Cerebellar nuclear complex (tissue), 1 donor: Measurements from ENCODE around the gene SLC38A10.

Experiments used
- DNase-seq, 2 experiments: peaks; one replicate each; lab custom pipeline; 2025; lab: John Stamatoyannopoulos, UW

The SLC38A10 gene

DNA sequence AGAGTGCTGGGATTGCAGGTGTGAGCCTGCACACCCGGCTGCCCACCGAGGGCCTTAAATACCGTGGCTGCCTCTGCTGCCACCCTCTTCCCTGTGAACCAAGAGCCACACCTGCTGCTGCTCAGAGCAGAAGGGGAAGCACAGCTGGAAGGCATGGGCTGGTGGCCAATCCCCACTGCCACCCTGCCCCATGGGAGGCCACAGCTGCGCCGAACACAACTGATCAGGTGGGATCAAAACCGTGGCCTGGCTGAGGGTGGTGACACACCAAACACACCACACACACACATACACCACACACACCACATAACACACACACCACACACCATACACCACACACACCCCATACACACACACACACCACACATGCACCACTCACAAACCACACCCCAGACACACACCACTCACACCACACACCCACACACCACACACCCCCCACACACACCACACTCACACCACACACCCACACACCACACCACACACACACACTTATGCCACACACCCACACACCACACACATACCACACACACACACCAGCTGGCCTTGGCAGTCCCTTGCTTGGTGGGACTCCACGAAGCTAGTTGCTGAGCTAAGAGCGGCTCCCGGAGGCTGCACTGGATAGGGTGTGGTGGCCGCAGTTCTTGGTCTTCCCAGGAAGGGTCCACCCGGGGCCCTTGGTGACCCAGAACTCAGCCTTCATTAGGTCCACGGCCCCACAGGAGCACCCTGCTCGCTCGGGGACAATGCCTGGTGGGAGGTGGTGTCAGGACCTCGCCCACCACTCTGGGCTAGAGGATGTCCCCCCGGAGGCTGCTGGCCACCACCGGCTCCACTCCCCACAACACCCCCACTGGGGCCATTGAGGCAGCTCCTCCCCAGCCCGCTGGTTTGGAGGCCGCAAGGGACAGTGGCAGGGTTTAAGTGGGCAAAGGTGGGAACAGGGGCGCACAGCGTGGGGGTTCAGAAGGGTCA, 87.2 kb downstream of the SLC38A10 start:
- no peak for DNase-seq

DNA sequence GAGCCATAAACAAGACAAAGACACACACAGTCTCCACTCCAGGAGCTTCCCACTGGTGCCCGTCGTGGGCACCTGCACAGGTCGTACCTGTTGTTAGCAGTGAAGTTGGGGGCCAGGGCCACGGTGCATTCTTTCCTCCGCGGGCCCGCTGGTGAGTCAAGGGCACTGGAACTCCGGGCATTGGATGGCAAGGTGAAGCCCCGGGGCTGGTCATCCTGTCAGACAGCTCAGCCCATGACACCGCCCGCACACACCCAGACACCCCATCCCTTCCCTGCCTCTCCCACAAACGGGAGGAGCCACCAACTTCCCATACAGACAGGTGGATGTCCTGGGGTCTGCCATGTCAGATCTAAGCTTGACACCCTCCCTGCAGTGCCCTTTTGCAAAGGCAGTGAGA, 88.5 kb downstream of the SLC38A10 start:
- no peak for DNase-seq

DNA sequence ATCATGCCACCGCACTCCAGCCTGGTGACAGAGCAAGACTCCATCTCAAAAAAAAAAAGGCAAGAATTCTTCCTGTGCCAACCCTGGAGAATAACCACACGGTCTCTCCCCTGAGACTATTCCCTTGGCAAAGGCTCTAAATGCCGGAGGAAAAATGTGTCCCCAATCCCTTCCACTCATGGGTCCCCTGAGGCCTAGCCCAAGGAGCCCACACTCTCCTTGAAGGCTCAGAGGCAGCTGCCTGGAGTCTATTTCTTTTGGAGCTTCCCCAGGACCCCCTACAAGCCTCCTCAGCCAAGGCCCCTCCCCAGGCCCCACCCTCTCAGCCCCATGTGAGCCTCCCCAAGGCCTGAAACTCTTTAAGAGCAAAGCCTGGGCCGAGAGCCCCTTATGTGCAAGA, 88.9 kb downstream of the SLC38A10 start:
- no peak for DNase-seq

DNA sequence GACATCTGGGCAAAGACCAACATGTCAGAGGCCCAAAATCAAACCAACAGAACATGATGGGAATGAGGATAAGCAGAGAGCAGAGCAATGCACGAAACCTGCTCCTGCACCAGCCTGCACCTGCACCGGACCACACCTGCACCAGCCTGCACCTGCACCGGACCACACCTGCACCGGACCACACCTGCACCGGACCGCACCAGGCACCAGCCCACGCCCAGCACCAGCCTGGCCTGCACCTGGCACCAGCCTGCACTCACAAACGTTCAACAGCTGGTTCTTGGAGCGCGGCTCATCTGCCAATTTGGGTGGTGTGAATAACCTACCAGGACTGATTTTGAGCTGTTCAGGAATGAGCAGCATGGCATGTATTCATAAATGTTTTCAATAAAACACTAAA, 90.5 kb downstream of the SLC38A10 start:
- no peak for DNase-seq

DNA sequence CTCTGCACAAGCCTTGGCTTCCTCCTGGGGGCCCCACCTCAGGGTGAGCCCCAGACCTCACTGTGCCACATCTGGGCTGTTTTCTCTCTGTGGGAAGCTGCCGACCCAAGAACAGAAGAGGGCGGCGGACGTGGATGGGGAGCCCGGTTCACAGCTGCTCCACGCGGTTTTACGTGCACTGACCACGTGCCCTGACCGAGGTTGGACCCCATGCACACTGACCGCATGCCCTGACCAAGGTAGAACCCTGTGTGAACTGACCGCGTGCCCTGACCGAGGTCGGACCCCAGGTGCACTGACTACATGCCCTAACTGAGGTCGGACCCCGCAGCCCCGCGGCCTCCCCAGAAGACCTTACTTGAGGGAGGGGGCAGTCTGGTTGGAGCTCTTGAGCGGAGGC, 92.0 kb downstream of the SLC38A10 start:
- no peak for DNase-seq

DNA sequence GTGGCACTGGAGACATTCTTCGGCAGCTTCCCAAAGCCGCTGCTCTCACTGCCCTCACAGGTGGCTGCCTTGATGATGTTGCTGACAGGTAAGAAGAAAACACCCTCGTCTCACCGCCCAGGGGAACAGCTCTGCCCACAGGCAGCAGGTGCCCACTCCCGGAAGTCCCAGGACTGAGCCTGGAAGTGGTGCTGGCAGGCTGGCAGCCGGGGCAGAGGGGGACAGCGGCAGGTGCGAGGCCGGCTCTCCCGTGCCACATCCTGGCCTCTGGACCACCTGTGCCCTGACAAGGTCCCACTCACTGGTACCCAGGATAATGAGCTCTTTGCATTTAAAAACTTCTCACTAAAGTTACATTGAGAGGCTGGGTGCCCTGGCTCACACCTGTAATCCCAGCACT, 92.8 kb downstream of the SLC38A10 start:
- no peak for DNase-seq

DNA sequence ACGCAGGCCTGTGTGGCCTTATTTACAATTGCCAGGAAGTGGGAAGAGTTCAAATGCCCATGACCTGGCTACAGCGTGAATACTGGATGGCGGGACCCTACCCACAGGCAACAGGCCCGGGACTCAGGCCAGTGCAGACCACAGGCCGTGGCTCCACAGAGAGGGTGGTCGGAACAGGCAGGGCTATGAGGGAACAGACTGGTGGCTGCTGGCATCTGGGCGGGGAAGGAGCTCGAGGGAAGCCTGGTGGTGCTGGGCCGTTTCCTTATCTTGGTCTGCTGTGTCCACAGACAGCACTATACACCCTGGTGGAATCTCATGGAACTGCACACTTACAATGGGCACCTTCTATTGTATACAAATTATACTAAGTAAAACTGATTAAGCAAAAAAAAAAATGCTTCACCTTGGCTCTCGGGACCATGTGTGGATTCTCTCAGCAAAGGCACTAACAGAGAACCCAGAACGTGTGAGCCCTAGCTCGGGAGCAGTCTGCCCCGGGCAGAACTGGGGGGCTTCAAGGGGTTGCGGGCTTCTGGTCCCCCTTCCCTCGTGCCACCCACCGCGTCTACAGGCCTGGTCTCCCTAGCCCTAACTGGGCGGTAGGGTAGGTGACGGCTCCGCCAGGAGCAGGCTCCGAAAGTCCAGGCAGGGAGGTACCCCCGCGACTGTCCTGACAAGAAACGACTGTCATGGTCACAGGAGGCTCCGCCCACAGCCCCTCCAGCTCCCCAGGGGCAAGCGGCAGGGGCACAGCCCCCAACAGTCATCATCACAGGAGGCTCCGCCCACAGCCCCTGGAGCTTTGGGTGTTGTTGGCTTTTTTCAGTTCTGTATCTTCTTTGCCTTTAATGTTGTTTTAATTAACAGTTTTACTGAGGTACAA, 94.2 kb downstream of the SLC38A10 start:
- peak in 1 of 2 experiments; percentile 11 for DNase-seq

DNA sequence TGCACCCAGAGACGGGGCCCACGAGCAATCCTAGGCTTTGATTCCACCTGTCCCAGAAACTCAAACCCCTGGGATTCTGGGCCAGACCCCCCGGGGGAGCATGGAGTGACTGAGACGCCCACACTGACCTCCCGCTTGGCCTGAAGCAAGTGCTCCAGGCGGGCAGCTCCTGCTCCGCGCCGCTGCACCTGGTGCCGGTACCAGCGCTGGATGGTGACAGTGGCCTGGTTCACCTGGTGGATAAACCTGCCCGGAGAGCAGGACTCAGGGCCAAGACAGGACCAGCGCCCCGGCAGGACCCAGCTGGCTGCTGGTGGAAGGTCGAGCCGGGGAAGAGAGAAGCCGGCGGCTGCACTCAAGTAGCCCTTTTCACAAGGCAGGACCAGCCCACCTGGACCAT, 94.9 kb downstream of the SLC38A10 start:
- DNase-seq = no peak

DNA sequence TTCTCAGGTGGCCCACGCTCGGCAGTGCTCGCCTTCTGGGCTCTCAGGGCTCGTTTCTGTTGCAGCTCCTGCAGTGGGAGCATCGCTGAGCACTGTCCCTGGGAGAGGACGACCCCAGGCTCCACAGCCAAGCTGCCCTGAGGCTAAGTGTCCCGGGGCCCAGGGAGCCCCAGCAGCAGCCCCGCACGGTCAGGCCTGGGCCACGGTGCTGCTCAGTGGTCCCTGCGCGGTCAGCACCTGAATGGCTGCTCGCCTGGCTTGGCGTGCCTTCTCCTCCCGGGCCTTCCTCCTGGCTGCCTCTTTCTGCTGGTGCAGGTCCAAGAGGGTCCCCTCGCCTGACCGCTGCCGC, 95.7 kb downstream of the SLC38A10 start:
- no peak for DNase-seq

DNA sequence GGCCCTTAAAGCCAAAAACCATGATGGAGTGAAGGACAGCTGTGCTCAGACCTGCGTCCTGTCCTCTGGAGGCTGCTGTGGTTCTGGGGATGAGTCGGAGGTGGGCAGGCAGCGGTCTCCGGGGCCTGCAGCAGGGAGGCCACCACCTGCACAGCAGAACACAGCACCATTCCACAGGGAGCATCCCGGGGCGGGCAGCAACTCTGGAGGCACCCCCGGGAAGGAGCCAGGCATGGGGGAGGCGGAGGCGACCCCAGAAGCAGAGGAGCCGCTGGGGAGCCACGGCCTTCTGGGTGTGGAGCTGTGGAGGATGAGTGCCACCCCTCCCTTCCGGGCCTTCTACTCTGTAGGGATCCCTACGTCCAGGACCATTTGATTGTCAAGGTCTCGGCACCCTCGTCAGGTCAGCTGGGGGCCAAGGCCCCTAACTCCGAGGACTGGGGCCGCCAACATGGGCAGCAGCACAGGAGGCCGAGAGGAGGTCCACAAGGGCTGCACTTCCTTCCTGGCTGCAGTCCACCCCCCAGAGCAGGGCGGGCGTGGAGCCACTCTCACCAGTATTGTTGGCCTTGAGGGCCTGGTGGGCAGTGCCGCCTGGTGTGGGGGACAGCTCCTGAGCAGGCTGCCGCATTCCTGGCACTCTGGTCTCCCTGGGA, 96.2 kb downstream of the SLC38A10 start:
- DNase-seq = no peak

DNA sequence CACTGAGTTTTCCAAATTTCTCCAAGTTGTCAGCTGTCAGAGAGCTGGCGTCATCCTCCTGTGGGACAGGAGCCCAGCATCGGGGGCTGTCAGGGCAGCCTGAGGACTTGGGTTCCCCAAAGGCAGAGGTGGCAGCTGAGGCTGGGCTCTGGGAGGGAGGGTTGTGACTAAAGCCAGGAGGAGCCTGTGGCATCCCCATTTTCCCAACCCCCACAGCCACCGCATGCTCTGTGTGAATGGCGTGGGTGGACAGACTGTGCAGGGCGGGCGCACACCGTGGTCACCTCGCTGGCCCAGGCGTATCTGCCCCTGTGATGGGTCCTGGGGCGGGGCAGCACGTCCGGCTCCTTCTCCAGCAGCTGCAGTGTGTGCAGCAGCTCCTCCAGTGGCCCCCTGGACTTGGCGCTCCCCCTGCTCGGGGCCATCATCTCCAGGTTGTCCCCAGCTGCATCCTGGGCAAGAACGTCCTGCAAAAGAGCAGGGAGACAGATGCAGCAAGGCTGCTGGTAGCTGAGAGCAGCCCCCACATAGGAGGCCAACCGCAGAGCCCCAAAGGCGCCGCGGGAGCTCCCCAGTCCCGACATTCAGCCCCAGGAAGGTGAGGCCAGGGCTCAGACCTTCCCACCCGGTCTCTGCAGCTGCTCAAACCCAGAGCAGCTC, 97.1 kb downstream of the SLC38A10 start:
- no peak for DNase-seq

DNA sequence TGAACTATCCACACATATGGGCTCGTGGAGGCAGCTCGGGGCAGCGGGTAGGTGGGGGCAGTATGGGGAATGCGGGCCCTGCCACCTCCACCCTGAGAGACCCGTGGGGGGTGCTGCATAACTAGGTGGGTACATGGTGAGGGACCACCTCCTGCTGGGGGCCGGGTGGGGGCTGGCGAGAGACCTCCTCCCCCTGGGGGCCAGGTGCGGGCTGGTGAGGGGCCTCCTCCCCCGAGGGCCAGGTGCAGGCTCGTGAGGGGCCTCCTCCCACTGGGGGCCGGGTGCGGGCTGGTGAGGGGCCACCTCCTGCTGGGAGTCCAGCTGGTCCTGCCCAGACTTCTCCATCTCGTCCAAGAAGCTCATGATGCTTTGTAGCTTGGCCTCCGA, 97.7 kb downstream of the SLC38A10 start:
- DNase-seq = no peak

DNA sequence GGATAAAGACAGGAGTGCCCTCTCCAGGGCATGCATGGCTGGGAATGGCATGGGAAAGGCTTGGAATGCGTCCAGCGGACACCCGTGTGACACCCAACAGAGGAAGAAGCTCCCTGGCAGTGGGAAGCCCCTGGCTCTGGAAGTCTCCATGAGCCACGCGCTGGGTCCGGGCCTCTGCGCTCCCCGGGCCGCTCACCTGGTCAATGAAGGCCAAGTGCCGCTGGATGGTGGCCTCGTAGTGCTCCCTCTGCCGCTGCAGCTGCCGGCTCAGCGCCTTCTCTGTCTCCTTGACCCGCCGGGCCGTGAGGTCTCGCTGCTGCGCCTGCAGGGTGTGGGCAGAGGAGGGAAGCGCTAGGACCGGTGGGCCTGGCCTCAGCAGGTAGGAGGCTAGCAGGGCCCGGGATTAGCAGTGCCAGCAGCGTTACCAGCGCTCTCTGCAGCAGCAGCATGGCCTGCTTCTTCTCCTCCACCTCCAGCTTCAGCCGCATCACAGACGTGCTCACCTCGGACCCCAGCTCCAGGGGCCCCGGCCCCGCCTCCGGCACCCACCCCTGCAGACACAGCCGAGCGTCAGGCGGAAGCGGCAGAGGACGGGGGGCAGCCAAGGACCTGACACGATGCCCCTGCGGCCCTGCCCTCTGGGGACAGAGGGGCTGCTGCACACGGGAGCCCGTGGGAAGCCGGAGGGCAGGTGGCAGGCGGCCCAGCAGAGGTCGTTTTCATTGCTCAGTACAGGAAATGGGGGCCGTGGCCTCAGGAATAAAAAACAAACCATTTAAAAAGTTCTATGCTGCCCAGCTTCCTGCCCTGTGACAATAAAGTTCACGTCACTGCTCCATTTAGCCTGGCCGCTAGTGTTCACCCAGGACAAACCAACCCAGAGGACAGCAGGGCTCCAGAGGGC, 98.3 kb downstream of the SLC38A10 start:
- no peak for DNase-seq

DNA sequence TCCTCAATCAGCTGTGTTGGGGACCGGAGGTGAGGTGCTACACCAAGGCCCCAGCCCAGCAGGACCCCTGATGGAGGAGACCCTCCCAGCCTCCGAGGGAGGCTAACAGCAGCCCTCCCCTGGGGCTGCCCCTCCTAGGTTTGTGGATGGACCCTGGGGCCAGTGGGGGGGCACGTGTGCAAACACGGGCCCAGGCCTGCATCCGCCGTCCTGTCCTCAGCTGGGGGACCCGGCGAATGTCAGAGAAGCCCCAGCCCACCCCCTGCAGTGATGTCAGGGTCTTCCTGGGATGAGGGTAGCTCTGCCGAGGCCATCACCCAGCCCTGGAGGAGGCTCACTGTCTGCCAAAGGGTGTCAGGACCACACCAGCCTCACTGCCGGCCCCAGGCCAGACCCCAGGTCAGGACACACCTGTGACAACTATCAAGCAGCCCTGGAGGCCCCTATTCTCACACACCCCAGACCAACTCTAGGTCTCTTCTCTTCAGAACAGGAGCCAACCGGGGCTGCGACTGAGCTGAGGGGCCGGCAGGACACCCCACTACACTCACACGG, 99.1 kb downstream of the SLC38A10 start:
- DNase-seq = no peak
